ENCODE data around the gene TEK. TPM values are rescaled to one million over a fixed set of nuclear protein-coding genes. Genes with fewer than 3 reads are reported as not detected.

Gene TEK
- total RNA-seq, 4 donors from 2014 or later, result 7.5 to 17.4 (median 15.5) TPM

DNA sequence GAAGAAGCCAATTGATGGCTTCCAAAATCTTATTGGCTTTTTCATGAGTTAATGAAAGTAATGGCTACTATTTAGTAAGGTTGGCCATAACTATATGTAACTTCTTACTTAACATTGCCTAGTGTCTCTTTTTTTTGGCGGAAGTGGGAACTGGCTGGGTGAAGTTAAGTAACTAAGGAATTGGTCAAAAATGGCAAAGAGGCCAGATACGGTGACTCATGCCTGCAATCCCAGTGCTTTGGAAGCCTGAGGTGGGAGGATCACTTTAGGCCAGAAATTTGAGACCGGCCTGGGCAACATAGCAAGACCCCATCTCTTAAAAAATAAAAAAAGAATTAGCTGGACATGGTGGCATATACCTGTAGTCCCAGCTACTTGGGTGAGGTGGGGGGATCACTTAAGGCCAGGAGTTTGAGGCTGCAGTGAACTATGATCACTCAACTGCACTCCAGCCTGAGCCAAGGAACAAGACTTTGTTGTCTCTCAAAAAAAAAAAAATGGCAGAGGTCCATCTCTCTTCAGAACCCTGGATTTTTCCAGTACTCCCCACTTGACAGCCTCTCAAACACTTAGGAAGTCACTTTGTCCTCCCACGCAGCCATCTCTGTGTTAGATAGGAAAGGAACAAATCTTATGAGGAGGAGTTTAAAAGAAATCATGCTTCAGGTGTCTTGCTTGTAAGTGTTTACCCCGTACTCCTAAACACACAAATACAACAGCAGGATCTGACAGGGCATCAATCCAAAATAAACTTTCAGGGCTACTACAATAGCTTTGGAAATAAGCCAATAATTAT, 75.7 kb downstream of the TEK start:
- Histone ChIP-seq H3K9me3 (no peaks in the 10 kb centered on the region), H3K27me3 (no peaks in the 10 kb centered on the region), H3K4me1 (peaks cover 5 to 17% (median 16%) of the 10 kb centered on the region in 4 donors), H3K36me3 (peaks cover 0 to 26% (median 0%) of the 10 kb centered on the region in 4 donors), H3K4me3 (no peak overlapping the region), H3K27ac (replicated peaks in 1 of 4) (no peak overlapping the region)
- no peak for TF ChIP-seq POLR2AphosphoS5 (IDR thresholded peaks at IDR 0.05)
- TF ChIP-seq, protein P1, sequence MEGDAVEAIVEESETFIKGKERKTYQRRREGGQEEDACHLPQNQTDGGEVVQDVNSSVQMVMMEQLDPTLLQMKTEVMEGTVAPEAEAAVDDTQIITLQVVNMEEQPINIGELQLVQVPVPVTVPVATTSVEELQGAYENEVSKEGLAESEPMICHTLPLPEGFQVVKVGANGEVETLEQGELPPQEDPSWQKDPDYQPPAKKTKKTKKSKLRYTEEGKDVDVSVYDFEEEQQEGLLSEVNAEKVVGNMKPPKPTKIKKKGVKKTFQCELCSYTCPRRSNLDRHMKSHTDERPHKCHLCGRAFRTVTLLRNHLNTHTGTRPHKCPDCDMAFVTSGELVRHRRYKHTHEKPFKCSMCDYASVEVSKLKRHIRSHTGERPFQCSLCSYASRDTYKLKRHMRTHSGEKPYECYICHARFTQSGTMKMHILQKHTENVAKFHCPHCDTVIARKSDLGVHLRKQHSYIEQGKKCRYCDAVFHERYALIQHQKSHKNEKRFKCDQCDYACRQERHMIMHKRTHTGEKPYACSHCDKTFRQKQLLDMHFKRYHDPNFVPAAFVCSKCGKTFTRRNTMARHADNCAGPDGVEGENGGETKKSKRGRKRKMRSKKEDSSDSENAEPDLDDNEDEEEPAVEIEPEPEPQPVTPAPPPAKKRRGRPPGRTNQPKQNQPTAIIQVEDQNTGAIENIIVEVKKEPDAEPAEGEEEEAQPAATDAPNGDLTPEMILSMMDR (IDR thresholded peaks at IDR 0.05), result no peak
- no peak for TF ChIP-seq POLR2A (IDR thresholded peaks at IDR 0.05; ENCODE audit: low read depth)
- TF ChIP-seq EP300 (IDR thresholded peaks at IDR 0.05), result no peak
- peak; percentile 72 for DNase-seq (ENCODE audit: extremely low spot score)
- 78% methylated on average over 5 of the region's 5 CpGs for WGBS
- intact Hi-C loops (cut with DNase I), result loop anchor here (10.0 kb wide), 1 partner anchor 50 kb away; no protein-coding TSS in a partner anchor

GRCh38 chr9:27188426-27188825, 79.4 kb downstream of the TEK start:
- TF ChIP-seq POLR2AphosphoS5 (IDR thresholded peaks at IDR 0.05), result no peak
- no peak for TF ChIP-seq EP300 (IDR thresholded peaks at IDR 0.05)
- no peak for TF ChIP-seq POLR2A (IDR thresholded peaks at IDR 0.05; ENCODE audit: low read depth)
- TF ChIP-seq, protein P1 (IDR thresholded peaks at IDR 0.05), result no peak
- DNase-seq (ENCODE audit: extremely low spot score), result no peak
- Histone ChIP-seq H3K36me3 (peaks cover 0 to 27% (median 0%) of the 10 kb centered on the region in 4 donors), H3K4me3 (no peak overlapping the region), H3K9me3 (no peaks in the 10 kb centered on the region), H3K27ac (replicated peaks in 1 of 4) (no peak overlapping the region), H3K4me1 (peaks cover 6 to 34% (median 25%) of the 10 kb centered on the region in 4 donors), H3K27me3 (no peaks in the 10 kb centered on the region)
- intact Hi-C loops (cut with DNase I), result loop anchor here (10.0 kb wide), 1 partner anchor 54 kb away; no protein-coding TSS in a partner anchor
- 89% methylated on average over 1 of the region's 1 CpG for WGBS

GRCh38 chr9:27189426-27189825, 80.4 kb downstream of the TEK start:
- 91% methylated on average over 1 of the region's 1 CpG for WGBS
- Histone ChIP-seq H3K4me3 (no peak overlapping the region), H3K4me1 (peaks cover 16 to 44% (median 30%) of the 10 kb centered on the region in 4 donors), H3K27ac (replicated peaks in 1 of 4) (no peak overlapping the region), H3K36me3 (peaks cover 0 to 19% (median 0%) of the 10 kb centered on the region in 4 donors), H3K27me3 (no peaks in the 10 kb centered on the region), H3K9me3 (no peaks in the 10 kb centered on the region)
- intact Hi-C loops (cut with DNase I), result loop anchor here (10.0 kb wide), 1 partner anchor 55 kb away; no protein-coding TSS in a partner anchor
- TF ChIP-seq POLR2A (IDR thresholded peaks at IDR 0.05; ENCODE audit: low read depth) (no peak), EP300 (IDR thresholded peaks at IDR 0.05) (no peak), POLR2AphosphoS5 (IDR thresholded peaks at IDR 0.05) (no peak)
- TF ChIP-seq, protein P1 (IDR thresholded peaks at IDR 0.05), result no peak
- no peak for DNase-seq (ENCODE audit: extremely low spot score)

DNA sequence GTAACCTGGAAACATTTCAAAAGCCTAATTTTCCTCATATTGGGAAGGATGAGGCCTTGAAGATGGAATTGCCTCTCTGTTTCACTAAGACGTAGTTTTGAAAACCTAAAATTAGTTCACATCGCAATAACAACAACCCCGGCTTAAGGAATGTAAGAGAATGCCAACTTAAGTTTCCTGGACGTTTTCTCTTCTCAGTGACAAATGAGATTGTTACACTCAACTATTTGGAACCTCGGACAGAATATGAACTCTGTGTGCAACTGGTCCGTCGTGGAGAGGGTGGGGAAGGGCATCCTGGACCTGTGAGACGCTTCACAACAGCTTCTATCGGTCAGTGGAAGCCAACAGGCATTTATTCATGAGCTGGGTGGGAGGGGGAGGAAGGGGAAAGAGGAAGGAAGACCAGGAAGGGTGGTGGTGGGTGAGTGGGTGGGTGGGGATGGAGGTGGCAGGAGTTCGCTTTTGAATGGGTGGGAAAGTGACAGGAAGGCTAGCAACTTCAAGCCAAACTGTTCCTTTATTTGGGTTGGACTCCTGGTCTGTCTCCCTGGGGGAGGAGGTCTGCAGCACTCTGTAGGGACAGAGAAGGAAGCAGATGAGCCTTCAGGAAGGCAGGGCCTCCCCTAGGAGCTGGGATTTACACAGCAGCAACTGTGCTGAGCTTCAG, 83.4 kb downstream of the TEK start:
- Histone ChIP-seq H3K4me3 (no peak overlapping the region), H3K27ac (replicated peaks in 1 of 4) (peak overlapping the region; percentile 24 to 70 (median 38)), H3K9me3 (no peaks in the 10 kb centered on the region), H3K4me1 (peaks cover 22 to 43% (median 32%) of the 10 kb centered on the region in 4 donors), H3K36me3 (peaks cover 0 to 16% (median 0%) of the 10 kb centered on the region in 4 donors), H3K27me3 (no peaks in the 10 kb centered on the region)
- TF ChIP-seq, protein P1 (IDR thresholded peaks at IDR 0.05), result no peak
- no peak for TF ChIP-seq POLR2A (IDR thresholded peaks at IDR 0.05; ENCODE audit: low read depth)
- no peak for TF ChIP-seq POLR2AphosphoS5 (IDR thresholded peaks at IDR 0.05)
- no peak for TF ChIP-seq EP300 (IDR thresholded peaks at IDR 0.05)
- intact Hi-C loops (cut with DNase I), result no loop called here
- peak; percentile 80 for DNase-seq (ENCODE audit: extremely low spot score)
- 22% methylated on average over 10 of the region's 10 CpGs for WGBS
